Right cardiac atrium (tissue), 5 donors: ENCODE results near the gene ZNF692. TPM values are rescaled to one million over a fixed set of nuclear protein-coding genes. Genes with fewer than 3 reads are reported as not detected.

Experiments used
- ATAC-seq, 2 donors: fragments of 200-7000 bp; cut with Tn5 transposase; one replicate each; pipeline versions ENCODE4 v1.8.0 to v1.9.1; 2020; ENCODE audit warnings: moderate library complexity in 2 of 2, mild to moderate bottlenecking in 1 of 2
- DNase-seq, 3 donors: peaks; one replicate each; pipeline ENCODE4 v3.0.0-alpha.2; 2020
- H3K27ac ChIP-seq: one replicate; pipeline ENCODE4 v1.5.1; 2013; ENCODE audit warnings: mild to moderate bottlenecking, low read length, control low read depth, moderate library complexity
- H3K27me3 ChIP-seq: one replicate; pipeline ENCODE4 v1.6.1; 2013; ENCODE audit not compliant: control insufficient read depth, insufficient read depth
- H3K4me1 ChIP-seq: one replicate; pipeline ENCODE4 v1.6.1; 2013; ENCODE audit warnings: low read length; ENCODE audit not compliant: control insufficient read depth, insufficient read depth
- H3K4me3 ChIP-seq: one replicate; pipeline ENCODE4 v1.5.1; 2013; ENCODE audit warnings: low read length, control low read depth
- H3K9me3 ChIP-seq: one replicate; pipeline ENCODE4 v1.6.1; 2013; ENCODE audit warnings: low read length; ENCODE audit not compliant: control insufficient read depth
- WGBS: extraction: QIAGEN DNeasy Blood & Tissue Kit; methylation state at CpG from one replicate; pipeline ENCODE4 v1.1.7; 2013; 5-methylcytosine and 5-hydroxymethylcytosine counted together
- intact Hi-C, 4 donors: fragments of 100-400 bp; cut with DNase I; formaldehyde crosslinking; loops; one replicate each; pipeline versions ENCODE4 v1.11.0 to v1.14.0; 2022 to 2023
- polyA plus RNA-seq: library from polyadenylated mRNA; stranded (reverse); fragments of 200-250 nt; gene quantifications from one replicate; pipeline ENCODE4 v1.2.3, GENCODE V29; 2013
- total RNA-seq, 4 donors: library from RNA; stranded (reverse); fragmentation: NEBNext Ultra II Directional; extraction: Animal tissue kit (Norgen Biotek cat#: 25700); gene quantifications; one replicate each; pipeline ENCODE4 v1.2.1, GENCODE V29; 2021
- donor health status: healthy with polysubstance abuse.
- donor health status: DM: no; HTN: yes; CAD: no.
- donor health status: DM: no; HTN: no; CAD: no.
- donor health status: DM: no; HTN: yes; CAD: no; lungs with severe emphysema.
- donor health status: DM: yes; HTN: yes; CAD: no.

ZNF692 gene
- total and polyA plus RNA-seq, 5 donors: 12.8 to 27.2 (median 20.6) TPM

DNA sequence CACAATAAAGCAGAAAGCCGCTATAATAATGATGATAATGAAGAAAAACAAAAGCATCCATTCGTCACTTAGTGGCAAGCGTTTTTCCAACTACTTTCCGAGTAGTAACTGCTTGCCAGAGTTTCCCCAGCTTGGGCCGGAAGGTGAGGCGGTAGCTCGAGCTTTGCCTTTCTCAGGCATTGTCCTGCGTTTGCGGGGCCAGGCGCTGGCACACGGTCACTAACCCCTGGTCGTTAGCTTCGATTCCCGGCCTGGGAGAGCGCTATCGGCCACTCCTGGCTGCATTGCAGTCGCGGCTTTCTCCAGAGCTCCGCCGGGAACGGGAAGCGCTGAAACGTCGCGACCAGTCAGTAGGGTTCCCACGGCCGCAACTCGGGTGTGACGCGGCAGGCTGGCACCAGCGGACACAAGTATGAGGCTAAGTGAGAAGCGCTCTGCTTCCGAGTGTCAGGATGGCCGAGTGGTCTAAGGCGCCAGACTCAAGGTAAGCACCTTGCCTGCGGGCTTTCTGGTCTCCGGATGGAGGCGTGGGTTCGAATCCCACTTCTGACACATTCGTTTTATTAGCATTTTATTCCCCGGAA lies 14.6 kb upstream of the ZNF692 start:
- Histone ChIP-seq H3K27me3 (no peaks in the 10 kb centered on the region), H3K9me3 (no peaks in the 10 kb centered on the region), H3K27ac (peak overlapping the region; percentile 98), H3K4me3 (peak overlapping the region; percentile 74), H3K4me1 (no peaks in the 10 kb centered on the region)
- DNase-seq (peak; percentile 93 to 97 (median 96)), ATAC-seq (peak; percentile 96)
- intact Hi-C loops: no loop called here
- WGBS: under 1% methylated on average over 41 of the region's 41 CpGs

DNA sequence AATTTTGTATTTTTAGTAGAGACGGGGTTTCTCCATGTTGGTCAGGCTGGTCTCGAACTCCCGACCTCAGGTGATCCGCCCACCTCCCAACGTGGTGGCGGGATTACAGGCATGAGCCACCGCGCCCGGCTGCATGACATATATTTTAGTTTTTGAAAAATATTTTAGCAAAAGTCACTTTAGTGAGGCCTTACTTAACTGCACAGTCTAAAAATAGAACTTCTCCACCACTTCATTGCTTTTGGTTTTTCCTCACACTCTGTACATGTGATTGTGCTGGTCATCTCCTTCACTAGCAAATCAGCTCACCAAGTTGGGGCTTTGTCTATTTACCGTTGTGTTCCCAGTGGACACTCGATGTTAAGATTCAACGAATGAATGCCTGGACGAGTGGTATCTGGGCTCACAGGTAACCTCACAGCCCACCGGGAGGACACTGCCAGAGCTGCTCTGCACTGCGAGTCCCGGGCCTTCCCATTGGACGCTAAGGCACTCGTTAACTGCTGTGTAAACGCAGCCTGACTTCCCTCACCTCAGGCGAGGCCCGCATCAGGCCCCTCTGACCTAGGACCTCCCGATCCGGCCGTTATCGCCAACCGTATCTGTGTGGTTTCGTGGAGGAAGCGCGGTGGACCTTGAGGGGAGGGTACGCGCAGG lies 14.0 kb upstream of the ZNF692 start:
- WGBS: 2% methylated on average over 31 of the region's 31 CpGs
- intact Hi-C loops: no loop called here

DNA sequence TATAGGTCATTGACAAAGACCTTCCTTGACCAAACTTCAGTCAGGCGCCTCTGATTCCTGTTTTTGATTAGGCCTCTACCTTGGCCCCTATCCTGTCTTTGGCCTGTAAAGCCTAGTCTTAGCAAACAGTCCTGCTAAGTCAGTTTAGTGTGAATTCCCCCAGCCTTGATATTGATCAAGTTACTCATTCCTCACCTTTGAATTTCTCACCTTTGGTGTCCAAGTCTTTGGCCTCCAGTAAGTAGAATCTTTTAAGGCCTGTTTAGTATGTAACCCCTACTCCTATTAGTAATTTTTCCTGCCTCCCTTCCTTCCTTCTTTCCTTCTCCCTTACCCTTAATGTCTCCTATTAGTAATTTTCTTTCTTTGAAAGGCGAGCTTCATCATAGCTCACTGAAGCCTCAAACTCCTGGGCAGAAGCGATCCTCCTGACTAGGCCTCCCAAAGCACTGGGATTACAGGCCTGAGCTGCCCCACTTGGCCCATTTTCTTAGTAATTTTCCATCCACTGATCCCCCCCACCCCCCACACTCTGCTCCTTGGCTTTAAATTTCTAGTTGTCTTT lies 13.0 kb upstream of the ZNF692 start:
- H3K27me3 ChIP-seq: no peaks in the 10 kb centered on the region
- peak overlapping the region; percentile 55 for H3K27ac ChIP-seq
- DNase-seq: no peak
- no peak overlapping the region for H3K4me3 ChIP-seq
- H3K9me3 ChIP-seq: no peaks in the 10 kb centered on the region
- no peaks in the 10 kb centered on the region for H3K4me1 ChIP-seq
- WGBS: 98% methylated on average over 3 of the region's 3 CpGs
- no peak for ATAC-seq
- intact Hi-C loops: no loop called here

More for the DNA sequence above, 14.0 kb upstream of the ZNF692 start:
- H3K9me3 ChIP-seq: no peaks in the 10 kb centered on the region
- DNase-seq (peak; percentile 54 to 78 (median 76)), ATAC-seq (peak; percentile 71 to 80)
- H3K27ac ChIP-seq: peak overlapping the region; percentile 98
- H3K4me3 ChIP-seq: peak overlapping the region; percentile 74
- H3K27me3 ChIP-seq: no peaks in the 10 kb centered on the region
- no peaks in the 10 kb centered on the region for H3K4me1 ChIP-seq

- Histone ChIP-seq H3K4me1 (peaks cover 2% of the 10 kb centered on the region), H3K27me3 (no peaks in the 10 kb centered on the region), H3K27ac (peak overlapping the region; percentile 40), H3K4me3 (peak overlapping the region; percentile 51), H3K9me3 (no peaks in the 10 kb centered on the region)
- ATAC-seq (peak; percentile 84 to 86), DNase-seq (peak; percentile 90 to 96 (median 95))
- intact Hi-C loops: no loop called here
- 4% methylated on average over 46 of the region's 46 CpGs for WGBS
Observed at GRCh38 chr1:248862998-248863881, 4.4 kb upstream of the ZNF692 start.

DNA sequence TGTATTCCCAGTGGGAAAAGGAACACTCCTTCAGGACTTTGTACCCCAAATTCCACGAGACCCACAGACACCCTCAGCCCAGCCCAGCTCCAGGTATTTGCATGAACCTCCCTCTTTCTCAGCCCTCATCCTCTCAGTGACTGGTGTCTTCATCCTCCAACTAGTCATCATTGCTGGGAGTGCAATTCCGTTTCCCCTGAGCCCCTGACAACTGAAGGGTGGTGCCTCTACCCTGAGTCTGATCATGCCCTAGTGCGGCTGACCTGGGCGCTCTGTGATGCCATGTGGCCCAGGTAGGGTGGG lies 3.8 kb upstream of the ZNF692 start:
- no peaks in the 10 kb centered on the region for H3K27me3 ChIP-seq
- H3K4me1 ChIP-seq: peaks cover 2% of the 10 kb centered on the region
- no peak for DNase-seq
- peak overlapping the region; percentile 51 for H3K4me3 ChIP-seq
- no peaks in the 10 kb centered on the region for H3K9me3 ChIP-seq
- intact Hi-C loops: no loop called here
- WGBS: 14% methylated on average over 4 of the region's 4 CpGs
- H3K27ac ChIP-seq: peak overlapping the region; percentile 40
- ATAC-seq: no peak

- WGBS: 91% methylated on average over 2 of the region's 2 CpGs
Observed at GRCh38 chr1:248861616-248862015, 2.7 kb upstream of the ZNF692 start.

DNA sequence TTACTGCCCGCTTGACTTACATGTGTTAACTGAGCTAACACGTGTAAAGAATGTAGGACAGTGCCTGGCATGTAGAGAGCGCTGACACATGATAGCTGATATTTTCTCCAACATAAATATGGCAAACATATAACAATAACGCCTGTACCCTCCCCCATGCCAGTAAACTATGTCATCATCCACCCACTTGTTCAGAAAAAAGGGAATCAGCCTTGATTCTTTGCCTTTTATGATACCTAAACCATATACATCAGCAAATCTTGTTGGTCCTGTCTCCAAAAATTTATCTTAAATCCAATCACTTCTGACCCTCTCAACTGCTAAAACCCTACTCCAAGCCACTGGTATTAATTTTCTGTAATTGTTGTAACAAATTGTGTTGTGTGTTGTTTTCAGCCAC lies 1.1 kb upstream of the ZNF692 start:
- H3K27me3 ChIP-seq: no peaks in the 10 kb centered on the region
- intact Hi-C loops: no loop called here
- no peak overlapping the region for H3K27ac ChIP-seq
- ATAC-seq (no peak), DNase-seq (no peak)
- H3K4me1 ChIP-seq: peaks cover 2% of the 10 kb centered on the region
- H3K9me3 ChIP-seq: no peaks in the 10 kb centered on the region
- H3K4me3 ChIP-seq: no peak overlapping the region
- 80% methylated on average over 4 of the region's 4 CpGs for WGBS

More at GRCh38 chr1:248861616-248862015, 2.7 kb upstream of the ZNF692 start:
- no peak for ATAC-seq
- Histone ChIP-seq H3K4me3 (no peak overlapping the region), H3K4me1 (peaks cover 2% of the 10 kb centered on the region), H3K27ac (no peak overlapping the region), H3K9me3 (no peaks in the 10 kb centered on the region), H3K27me3 (no peaks in the 10 kb centered on the region)
- no peak for DNase-seq
- intact Hi-C loops: no loop called here

- DNase-seq: peak; percentile 76 to 90 (median 87)
Observed at GRCh38 chr1:248858096-248858890, 592 bp downstream of the ZNF692 start.

GRCh38 chr1:248857749-248858095 lies 1.2 kb downstream of the ZNF692 start:
- no peaks in the 10 kb centered on the region for H3K4me1 ChIP-seq
- no peaks in the 10 kb centered on the region for H3K27me3 ChIP-seq
- peak overlapping the region; percentile 59 for H3K4me3 ChIP-seq
- 21% methylated on average over 4 of the region's 4 CpGs for WGBS
- intact Hi-C loops: loop anchor here in 1 of 4 donors (2.0 kb wide), 1 partner anchor 19 kb away; the partner anchor contains the start of gene ZNF672
- H3K27ac ChIP-seq: no peak overlapping the region
- ATAC-seq (no peak), DNase-seq (no peak)
- H3K9me3 ChIP-seq: no peaks in the 10 kb centered on the region

More at GRCh38 chr1:248858096-248858890, 592 bp downstream of the ZNF692 start:
- Histone ChIP-seq H3K27ac (peak overlapping the region; percentile 6), H3K4me1 (no peaks in the 10 kb centered on the region), H3K4me3 (peak overlapping the region; percentile 59), H3K9me3 (no peaks in the 10 kb centered on the region), H3K27me3 (no peaks in the 10 kb centered on the region)
- intact Hi-C loops: loop anchor here in 1 of 4 donors (2.0 kb wide), 1 partner anchor 19 kb away; the partner anchor contains the start of gene ZNF672
- under 1% methylated on average over 45 of the region's 45 CpGs for WGBS
- peak; percentile 67 to 71 for ATAC-seq

DNA sequence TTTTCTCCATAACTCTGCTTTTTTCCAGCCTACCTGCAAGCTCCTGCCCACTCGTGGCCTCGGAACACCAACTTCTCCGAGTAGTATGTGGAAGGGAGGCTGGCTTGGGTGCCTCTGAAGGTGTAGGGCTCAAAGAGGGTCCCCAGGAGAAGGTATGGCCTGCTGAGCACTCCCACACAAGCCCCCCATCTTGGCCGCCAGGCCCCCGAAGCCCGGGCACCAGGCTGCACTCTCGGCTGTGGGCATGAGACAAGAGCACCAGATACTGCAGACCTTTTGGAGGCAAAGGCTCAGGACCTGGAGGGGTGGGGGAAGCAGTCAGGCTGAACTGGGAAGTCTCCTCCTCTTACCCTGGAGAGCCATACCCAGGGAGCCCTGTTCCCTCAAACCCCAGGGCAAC lies 1.7 kb downstream of the ZNF692 start:
- no peak for ATAC-seq
- Histone ChIP-seq H3K9me3 (no peaks in the 10 kb centered on the region), H3K27me3 (no peaks in the 10 kb centered on the region), H3K4me3 (no peak overlapping the region), H3K4me1 (no peaks in the 10 kb centered on the region), H3K27ac (no peak overlapping the region)
- 95% methylated on average over 7 of the region's 7 CpGs for WGBS
- DNase-seq: peak in 1 of 3 donors; percentile 54
- intact Hi-C loops: no loop called here
